Psoas muscle (tissue), 8 donors: Measurements from ENCODE around the gene FKRP. TPM values are rescaled to one million over a fixed set of nuclear protein-coding genes. Genes with fewer than 3 reads are reported as not detected.
A peak's percentile ranks its signal among the peaks of the same experiment; 100 is the strongest.
"Not testable (repeated sequence)": the region's sequence is repeated elsewhere in the genome, so short reads cannot be mapped to it uniquely, and the experiment has no call there.

Experiments used
- ATAC-seq, 4 donors: fragments of 200-7000 bp; cut with Tn5 transposase; one replicate each; pipeline ENCODE4 v1.9.1; 2020; ENCODE audit warnings: moderate library complexity in 3 of 4, mild to moderate bottlenecking in 2 of 4
- DNase-seq, 2 donors: peaks; one replicate each; pipeline ENCODE4 v3.0.0-alpha.2; 2020
- H3K27ac ChIP-seq: fragments of 200-600 bp; one replicate; pipeline ENCODE4 v1.8.0; 2022
- H3K27me3 ChIP-seq, 3 donors: fragments of 200-600 bp in 1 of 3; one replicate each; pipeline versions ENCODE4 v1.6.1 to v1.8.0; 2013 to 2022; ENCODE audit warnings: low read length in 2 of 3, mild to moderate bottlenecking in 2 of 3, moderate library complexity in 1 of 3; ENCODE audit not compliant: insufficient read depth in 3 of 3
- H3K36me3 ChIP-seq, 2 donors: fragments of 200-600 bp in 1 of 2; one replicate each; pipeline versions ENCODE4 v1.6.1 to v1.8.0; 2013 to 2022; ENCODE audit warnings: low read depth in 1 of 2, mild to moderate bottlenecking in 1 of 2, moderate library complexity in 1 of 2; ENCODE audit not compliant: insufficient read depth in 1 of 2
- H3K4me1 ChIP-seq: fragments of 200-600 bp; one replicate; pipeline ENCODE4 v1.8.0; 2022
- H3K4me3 ChIP-seq: fragments of 200-600 bp; one replicate; pipeline ENCODE4 v1.8.0; 2022; ENCODE audit warnings: mild to moderate bottlenecking
- H3K9me3 ChIP-seq: fragments of 200-600 bp; one replicate; pipeline ENCODE4 v1.8.0; 2022
- CTCF ChIP-seq: fragments of 200-600 bp; IDR thresholded peaks from one replicate; pipeline ENCODE4 v1.8.0; 2022; ENCODE audit warnings: antibody characterized with exemption
- WGBS, 3 donors: extraction: QIAGEN DNeasy Blood & Tissue Kit; methylation state at CpG; one replicate each; pipeline versions ENCODE4 v1.1.6 to v1.1.7; 2013; 5-methylcytosine and 5-hydroxymethylcytosine counted together
- intact Hi-C, 2 donors: fragments of 100-400 bp; cut with DNase I; formaldehyde crosslinking; loops; one replicate each; pipeline versions ENCODE4 v1.11.0 to v1.14.2; 2022
- polyA plus RNA-seq, 3 donors: library from polyadenylated mRNA; stranded (reverse); fragments of 200-250 nt; gene quantifications; one replicate each; pipeline ENCODE4 v1.2.3, GENCODE V29; 2013
- total RNA-seq, 4 donors: library from RNA; stranded (reverse); fragmentation: NEBNext Ultra II Directional in 2 of 4; extraction: Animal tissue kit (Norgen Biotek cat#: 25700) in 2 of 4; gene quantifications; one replicate each; pipeline versions ENCODE4 v1.2.1 to v1.2.4, GENCODE V29; 2021 to 2023
- donor health status: healthy with polysubstance abuse.
- donor health status: DM: no; HTN: no; CAD: no; lungs with moderate emphysema.
- donor health status: Bipolar disorder and iron deficiency.
- donor health status: healthy.
- donor health status: DM: yes; HTN: yes; CAD: no.
- donor health status: DM: no; HTN: no; CAD: no.
- donor health status: DM: no; HTN: no; CAD: no.
- donor health status: DM: yes; HTN: yes; CAD: no.

Gene FKRP
- total and polyA plus RNA-seq, 7 donors: 11.6 to 24.5 (median 15.0) TPM

- no peak for TF ChIP-seq CTCF
- no peak overlapping the region for H3K4me3 ChIP-seq
- ATAC-seq (no peak), DNase-seq (no peak)
- no peaks in the 10 kb centered on the region for H3K9me3 ChIP-seq
- H3K36me3 ChIP-seq: peaks cover 3 to 70% of the 10 kb centered on the region in 2 donors
- no peaks in the 10 kb centered on the region for H3K4me1 ChIP-seq
- WGBS, 3 donors: 94 to 95% (median 94%) methylated on average over 10 to 11 of the region's 11 CpGs
- no peak overlapping the region for H3K27ac ChIP-seq
- no peaks in the 10 kb centered on the region for H3K27me3 ChIP-seq
- intact Hi-C loops: no loop called here
Observed at GRCh38 chr19:46698395-46699321, 47.2 kb upstream of the FKRP start.

- intact Hi-C loops: loop anchor here in 1 of 2 donors (5.0 kb wide), 1 partner anchor 47 kb away; the partner anchor contains the start of genes FKRP and STRN4
- no peak for ATAC-seq
- H3K4me1 ChIP-seq: no peaks in the 10 kb centered on the region
- no peak for DNase-seq
- peaks cover 0 to 55% of the 10 kb centered on the region in 2 donors for H3K36me3 ChIP-seq
- H3K27me3 ChIP-seq: no peaks in the 10 kb centered on the region
- H3K9me3 ChIP-seq: no peaks in the 10 kb centered on the region
- 85 to 91% (median 89%) methylated on average over 13 of the region's 13 CpGs for WGBS, 3 donors
- H3K27ac ChIP-seq: no peak overlapping the region
- no peak overlapping the region for H3K4me3 ChIP-seq
- TF ChIP-seq CTCF: no peak
Observed at GRCh38 chr19:46700704-46701103, 45.2 kb upstream of the FKRP start.

GRCh38 chr19:46704379-46705076, 41.3 kb upstream of the FKRP start:
- 33 to 37% (median 34%) methylated on average over 21 of the region's 21 CpGs for WGBS, 3 donors
- DNase-seq (peak; percentile 76 to 87), ATAC-seq (peak; percentile 76 to 86 (median 80))
- H3K36me3 ChIP-seq: peaks cover 0 to 70% of the 10 kb centered on the region in 2 donors
- intact Hi-C loops: loop anchor here in 1 of 2 donors (5.0 kb wide), 1 partner anchor 43 kb away; the partner anchor contains the start of genes FKRP and STRN4
- no peaks in the 10 kb centered on the region for H3K4me1 ChIP-seq
- H3K27me3 ChIP-seq: no peaks in the 10 kb centered on the region
- peak; percentile 95 for TF ChIP-seq CTCF
- H3K9me3 ChIP-seq: no peaks in the 10 kb centered on the region
- no peak overlapping the region for H3K4me3 ChIP-seq
- no peak overlapping the region for H3K27ac ChIP-seq

- Histone ChIP-seq H3K27me3 (no peaks in the 10 kb centered on the region), H3K4me3 (no peak overlapping the region), H3K4me1 (peaks cover 15% of the 10 kb centered on the region), H3K27ac (no peak overlapping the region), H3K36me3 (peaks cover 0 to 36% of the 10 kb centered on the region in 2 donors), H3K9me3 (no peaks in the 10 kb centered on the region)
- ATAC-seq (no peak), DNase-seq (no peak)
- intact Hi-C loops: no loop called here
- TF ChIP-seq CTCF: no peak
- WGBS, 3 donors: 79 to 83% (median 82%) methylated on average over 24 to 25 of the region's 25 CpGs
Observed at GRCh38 chr19:46710687-46711086, 35.2 kb upstream of the FKRP start.

- H3K4me1 ChIP-seq: peaks cover 18% of the 10 kb centered on the region
- DNase-seq, H3K4me3 ChIP-seq, H3K27ac ChIP-seq, H3K9me3 ChIP-seq, ATAC-seq, H3K27me3 ChIP-seq: not testable (repeated sequence)
- intact Hi-C loops: loop anchor here in 1 of 2 donors (2.0 kb wide), 1 partner anchor 16 kb away; no protein-coding TSS in a partner anchor
- H3K36me3 ChIP-seq: peaks cover 0 to 19% of the 10 kb centered on the region in 2 donors
- 80 to 81% (median 80%) methylated on average over 6 of the region's 6 CpGs for WGBS, 3 donors
Observed at GRCh38 chr19:46712768-46713338, 33.0 kb upstream of the FKRP start.
